GM23248 (cell line): ENCODE data around the gene L1CAM.

Experiments
- EZH2 ChIP-seq: fragments of 200-600 bp; sonication (generic); IDR thresholded peaks from 2 replicates; pipeline ENCODE4 v1.6.1; 2018; ENCODE audit warnings: antibody characterized with exemption, mild to moderate bottlenecking; ENCODE audit not compliant: insufficient read depth, poor library complexity, severe bottlenecking
- EZH2phosphoT487 ChIP-seq: fragments of 200-600 bp; sonication (generic); IDR thresholded peaks from 2 replicates; pipeline ENCODE4 v1.6.1; 2018; ENCODE audit warnings: antibody characterized with exemption, moderate library complexity, mild to moderate bottlenecking, low read depth; ENCODE audit not compliant: insufficient read depth

DNA sequence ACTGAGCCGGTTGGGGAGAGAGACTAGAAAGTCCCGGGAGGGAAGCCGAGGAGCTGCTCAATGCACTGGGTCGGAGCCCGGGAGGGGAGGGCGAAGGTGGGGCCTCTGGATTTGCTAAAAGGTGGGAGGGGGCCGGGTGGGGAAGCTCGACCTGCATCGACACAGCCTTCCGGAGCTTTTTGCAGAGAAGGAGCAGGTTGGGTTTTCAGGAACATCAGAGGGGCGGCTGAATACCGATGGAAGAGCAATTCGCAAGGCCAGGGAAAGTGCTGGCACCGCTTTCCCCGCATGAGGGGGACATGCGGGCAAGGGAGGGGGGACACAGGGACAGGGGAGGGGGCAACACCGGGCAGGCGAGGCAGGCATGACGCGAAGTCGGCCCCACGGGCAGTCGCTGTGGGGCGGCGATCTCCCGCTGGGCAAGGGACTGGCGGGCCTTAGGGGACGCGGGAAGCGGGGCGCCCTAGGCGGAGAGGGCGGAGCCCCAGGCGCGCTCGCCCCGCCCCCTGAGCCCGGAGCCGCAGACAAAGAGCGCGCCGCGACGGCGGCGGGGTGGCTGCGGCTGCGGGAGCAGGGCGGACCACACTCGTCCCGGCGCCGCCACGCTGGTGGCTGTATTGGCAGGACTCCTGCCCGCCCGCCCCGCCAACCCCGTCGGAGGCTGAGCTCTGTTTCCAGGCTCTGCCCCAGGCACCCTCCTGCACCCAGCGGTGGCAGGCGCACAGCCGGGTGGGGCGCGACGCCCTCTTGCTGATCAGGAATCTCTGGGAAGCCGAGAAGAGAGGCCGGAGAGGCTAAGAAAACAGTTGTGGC is 67.2 kb downstream of the L1CAM start:
- TF ChIP-seq EZH2, result no peak
- TF ChIP-seq EZH2phosphoT487, result no peak
